GM12892 (cell line): ENCODE results near the gene C6orf52. TPM values are rescaled to one million over a fixed set of nuclear protein-coding genes. Genes with fewer than 3 reads are reported as not detected.
"Not testable (repeated sequence)": the region's sequence is repeated elsewhere in the genome, so short reads cannot be mapped to it uniquely, and the experiment has no call there.

Source experiments
- DNase-seq: peaks from one replicate; pipeline ENCODE4 v3.0.0; 2011; ENCODE audit not compliant: insufficient read length
- FAIRE-seq: peaks from 2 replicates; lab custom pipeline; 2011; peaks lifted over from hg19 to GRCh38; lab: Jason Lieb, UNC
- POLR2A ChIP-seq: IDR thresholded peaks from 2 replicates; pipeline ENCODE4 v1.6.1; 2011; ENCODE audit warnings: low read depth, low read length, control low read depth
- POLR2AphosphoS5 ChIP-seq: IDR thresholded peaks from 2 replicates; pipeline ENCODE4 v1.6.1; 2011; ENCODE audit warnings: low read depth, low read length, control low read depth
- TAF1 ChIP-seq: IDR thresholded peaks from 2 replicates; pipeline ENCODE4 v1.6.1; 2011; ENCODE audit warnings: low read depth, mild to moderate bottlenecking, control low read depth, low read length, borderline replicate concordance
- polyA plus RNA-seq: library from polyadenylated mRNA; unstranded; fragments of >200 nt; gene quantifications from one replicate; pipeline ENCODE4 v1.2.1, GENCODE V29; 2012; ENCODE audit warnings: missing spikeins, inconsistent platforms; ENCODE audit not compliant: missing spikeins

The C6orf52 gene
- polyA plus RNA-seq, result 1.6 TPM

DNA sequence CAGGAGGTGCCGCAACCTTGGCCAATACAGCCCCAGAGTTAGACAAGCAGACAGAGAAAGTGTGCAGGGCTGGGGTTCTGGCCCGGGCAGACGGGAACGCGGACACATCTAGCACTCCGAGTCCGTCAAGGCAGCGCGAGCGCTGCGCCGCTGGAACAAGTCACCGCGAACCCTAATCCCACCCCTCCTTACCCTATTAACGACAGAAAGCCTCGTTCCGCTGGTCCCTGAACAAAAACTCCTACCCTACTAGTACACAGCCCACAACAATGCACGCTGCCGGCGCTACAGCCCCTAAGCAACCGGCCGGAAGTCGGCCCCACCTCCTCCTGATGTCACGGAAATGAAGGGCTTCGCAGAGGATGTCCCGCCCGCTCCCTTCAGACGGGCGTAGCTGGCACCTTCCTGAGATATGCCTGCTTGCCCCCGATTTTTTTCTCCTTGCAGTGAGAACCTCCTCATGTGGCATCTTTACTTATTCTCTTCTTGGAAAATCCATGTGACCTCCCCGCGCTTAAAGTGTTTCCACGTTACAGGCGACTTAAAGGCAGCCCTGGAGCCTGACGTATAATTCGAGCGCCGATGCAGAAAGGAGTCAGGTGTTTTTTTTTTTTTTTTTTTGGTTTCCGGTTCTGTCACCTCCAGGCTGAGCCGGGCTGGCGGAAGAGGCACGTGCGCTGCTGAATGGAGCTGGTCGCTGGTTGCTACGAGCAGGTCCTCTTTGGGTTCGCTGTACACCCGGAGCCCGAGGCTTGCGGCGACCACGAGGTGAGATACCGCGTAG lies at the start of gene C6orf52, which contains the start of gene PAK1IP1:
TSS of gene C6orf52 (minus strand) at position 315 of the 784 bp plus-strand sequence. CDS start 7,066 bp downstream, outside the sequence.
TSS of gene PAK1IP1 (plus strand) at position 671 of the 784 bp plus-strand sequence. CDS start at position 685, 14 bp downstream.
- TF ChIP-seq POLR2AphosphoS5 (peak; percentile 88), TAF1 (peak; percentile 69; the same call in 1 of the 2 replicates), POLR2A (peak; percentile 89)
- peak; percentile 82 for FAIRE-seq
- DNase-seq, result peak; percentile 81

DNA sequence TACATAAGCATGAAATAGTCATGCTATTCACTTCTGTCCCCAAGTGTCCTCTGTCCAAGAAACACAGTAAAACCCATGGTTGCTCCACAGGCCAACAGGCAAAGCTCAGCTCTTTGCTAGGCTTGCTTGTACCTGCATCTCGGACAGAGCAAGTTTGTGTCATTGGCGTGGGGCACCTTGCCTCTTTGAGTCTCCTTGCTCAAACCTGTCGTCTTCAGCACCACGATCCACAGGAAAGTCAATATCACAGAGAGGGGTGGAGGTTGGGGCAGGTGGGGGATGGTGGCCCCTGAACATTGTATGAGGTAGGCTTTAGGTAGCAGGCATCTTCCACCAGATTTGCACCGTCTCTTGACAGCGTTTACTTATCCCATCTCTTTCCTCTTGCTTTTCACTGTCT lies 49.1 kb upstream of the C6orf52 start:
- DNase-seq (no peak), FAIRE-seq (no peak)
- no peak for TF ChIP-seq POLR2AphosphoS5
- TF ChIP-seq POLR2A, result no peak
- no peak for TF ChIP-seq TAF1

DNA sequence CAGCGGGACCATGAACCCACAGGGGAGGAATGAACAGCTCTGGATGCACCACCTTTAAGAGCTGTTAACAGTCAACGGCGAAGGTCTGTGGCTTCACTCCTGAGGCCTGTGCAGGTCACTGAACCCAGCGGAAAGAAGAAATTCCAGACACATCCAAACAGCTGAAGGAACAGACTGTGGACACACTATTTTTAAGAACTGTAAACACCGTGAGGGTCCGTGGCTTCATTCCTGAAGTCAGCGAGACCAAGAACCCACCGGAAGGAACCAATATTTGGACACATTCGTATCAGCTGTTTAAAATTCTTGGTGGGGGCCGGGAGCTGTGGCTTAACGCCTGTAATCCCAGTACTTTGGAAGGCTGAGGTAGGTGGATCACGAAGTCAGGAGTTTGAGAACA lies 47.8 kb upstream of the C6orf52 start:
- no peak for TF ChIP-seq POLR2A
- TF ChIP-seq POLR2AphosphoS5, result no peak
- no peak for TF ChIP-seq TAF1
- DNase-seq (no peak), FAIRE-seq (no peak)

DNA sequence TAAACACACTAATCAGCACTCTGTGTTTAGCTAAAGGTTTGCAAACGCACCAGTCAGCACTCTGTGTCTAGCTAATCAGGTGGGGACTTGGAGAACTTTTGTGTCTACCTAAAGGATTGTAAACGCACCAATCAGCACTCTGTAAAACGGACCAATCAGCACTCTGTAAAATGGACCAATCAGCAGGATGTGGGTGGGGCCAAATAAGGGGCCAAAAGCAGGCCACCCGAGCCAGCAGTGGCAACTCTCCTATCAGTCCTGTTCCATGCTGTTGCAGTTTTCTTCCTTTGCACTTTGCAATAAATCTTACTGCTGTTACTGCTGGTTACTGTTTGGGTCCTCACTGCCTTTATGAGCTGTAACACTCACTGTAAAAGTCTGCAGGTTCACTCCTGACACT lies 47.2 kb upstream of the C6orf52 start:
- DNase-seq, FAIRE-seq: not testable (repeated sequence)

DNA sequence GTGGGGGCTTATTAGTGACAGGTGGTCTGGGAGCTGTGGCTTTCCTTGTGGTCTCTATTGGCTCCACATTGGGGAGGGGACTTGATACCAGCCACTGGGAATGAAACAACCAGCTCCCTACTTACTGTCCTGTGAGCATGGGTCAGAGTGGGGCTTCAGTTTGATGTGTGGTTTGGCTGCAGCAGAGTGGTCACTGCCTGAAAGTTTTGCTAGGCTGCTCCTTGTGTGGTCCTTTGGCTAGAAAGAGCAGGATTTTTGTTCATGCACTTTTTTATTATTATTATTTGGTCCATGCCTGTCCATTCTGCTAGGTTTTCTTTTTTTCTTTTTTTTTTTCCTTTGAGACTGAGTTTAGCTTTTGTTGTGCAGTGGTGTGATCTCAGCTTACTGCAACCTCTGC lies 45.6 kb upstream of the C6orf52 start:
- no peak for FAIRE-seq
- DNase-seq, result no peak
- TF ChIP-seq TAF1 (no peak), POLR2A (no peak), POLR2AphosphoS5 (no peak)

DNA sequence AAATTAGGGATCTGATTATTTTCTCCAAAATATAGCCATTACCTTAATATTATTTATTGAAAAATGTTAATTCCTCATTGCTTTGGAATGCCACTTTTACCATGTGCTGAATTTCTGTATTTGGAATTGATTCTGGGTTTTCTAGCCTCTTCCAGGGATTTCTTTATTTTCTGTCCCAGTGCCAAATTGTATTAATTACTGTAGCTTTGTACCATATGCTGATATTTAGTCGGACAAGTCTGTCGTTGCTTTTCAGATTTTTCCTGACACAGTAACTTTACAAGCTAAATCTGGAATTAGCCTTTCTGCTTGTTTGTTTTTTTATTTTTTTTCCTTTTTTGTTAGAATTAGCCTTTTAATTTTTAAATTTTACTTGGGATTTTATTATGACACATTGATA lies 42.3 kb upstream of the C6orf52 start:
- DNase-seq, result no peak

DNA sequence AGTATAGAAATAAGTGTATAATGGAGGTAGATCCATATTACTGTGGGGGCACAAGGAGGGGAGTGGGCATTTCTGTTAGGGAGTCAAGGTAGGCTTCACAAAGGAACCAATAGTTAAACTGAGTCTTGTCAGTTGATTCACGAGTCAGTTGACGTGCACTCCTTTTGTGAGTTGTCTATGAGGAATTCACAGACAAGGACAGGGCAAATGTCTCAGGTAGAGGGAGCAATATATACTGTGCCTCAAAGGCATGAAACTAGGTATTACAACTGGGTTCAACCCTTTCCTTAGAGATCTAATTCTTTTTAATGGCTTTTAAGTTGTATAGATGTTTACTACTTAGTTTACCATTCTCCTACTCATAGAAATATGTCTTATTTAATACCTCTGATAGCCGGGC lies 39.4 kb upstream of the C6orf52 start:
- TF ChIP-seq POLR2AphosphoS5 (no peak), POLR2A (no peak)
- no peak for FAIRE-seq

More for the DNA sequence above, 42.3 kb upstream of the C6orf52 start:
- FAIRE-seq, result no peak
- TF ChIP-seq TAF1 (no peak), POLR2AphosphoS5 (no peak), POLR2A (no peak)

DNA sequence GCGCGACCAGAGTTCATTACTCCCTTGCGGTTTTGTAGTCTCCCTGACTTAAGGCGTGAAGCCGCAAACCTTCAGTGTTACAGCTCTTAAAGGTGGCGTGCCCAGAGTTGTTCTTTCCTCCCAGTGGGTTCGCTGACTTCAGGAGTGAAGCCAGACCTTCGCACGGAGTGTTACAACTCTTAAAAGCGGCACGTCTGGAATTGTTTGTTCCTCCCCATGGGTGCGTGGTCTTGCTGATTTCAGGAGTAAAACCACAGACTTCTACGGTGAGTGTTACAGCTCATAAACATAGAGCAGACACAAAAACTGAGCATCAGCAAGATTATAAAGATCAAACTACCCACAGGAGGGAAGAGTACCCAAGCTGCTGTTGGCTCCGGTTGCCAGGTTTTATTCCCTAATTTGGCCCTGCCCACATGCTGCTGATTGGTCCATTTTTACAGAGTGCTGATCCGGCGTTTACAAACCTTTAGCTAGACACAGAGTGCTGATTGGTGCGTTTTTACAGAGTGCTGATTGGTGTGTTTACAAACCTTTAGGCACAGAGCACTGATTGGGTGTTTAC lies 38.8 kb upstream of the C6orf52 start:
- no peak for FAIRE-seq

More for the DNA sequence above, 39.4 kb upstream of the C6orf52 start:
- DNase-seq, result no peak

DNA sequence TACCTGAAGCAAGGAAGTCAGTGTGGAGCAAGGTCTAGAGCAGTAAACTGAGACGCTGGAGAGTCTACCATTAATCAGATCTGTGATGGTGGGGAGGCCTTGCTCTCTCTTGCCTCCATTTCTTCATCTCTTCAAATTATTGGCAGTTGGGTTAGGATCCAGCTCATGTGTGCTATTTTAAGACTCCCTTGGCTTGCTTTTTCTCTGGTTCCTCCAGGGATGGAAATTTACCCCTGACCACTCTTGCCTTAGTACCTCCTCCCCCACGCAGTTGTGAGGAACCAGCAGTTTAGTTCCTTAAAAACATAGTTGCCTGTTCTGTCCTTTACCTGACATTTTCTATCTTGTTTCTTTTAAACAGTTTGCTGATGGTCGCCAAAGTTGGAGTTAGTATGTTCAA lies 35.8 kb upstream of the C6orf52 start:
- FAIRE-seq, result no peak
- TF ChIP-seq POLR2AphosphoS5 (no peak), POLR2A (no peak), TAF1 (no peak)
- no peak for DNase-seq

More for the DNA sequence above, 38.8 kb upstream of the C6orf52 start:
- DNase-seq, result no peak
- TF ChIP-seq TAF1 (no peak), POLR2AphosphoS5 (no peak), POLR2A (no peak)

DNA sequence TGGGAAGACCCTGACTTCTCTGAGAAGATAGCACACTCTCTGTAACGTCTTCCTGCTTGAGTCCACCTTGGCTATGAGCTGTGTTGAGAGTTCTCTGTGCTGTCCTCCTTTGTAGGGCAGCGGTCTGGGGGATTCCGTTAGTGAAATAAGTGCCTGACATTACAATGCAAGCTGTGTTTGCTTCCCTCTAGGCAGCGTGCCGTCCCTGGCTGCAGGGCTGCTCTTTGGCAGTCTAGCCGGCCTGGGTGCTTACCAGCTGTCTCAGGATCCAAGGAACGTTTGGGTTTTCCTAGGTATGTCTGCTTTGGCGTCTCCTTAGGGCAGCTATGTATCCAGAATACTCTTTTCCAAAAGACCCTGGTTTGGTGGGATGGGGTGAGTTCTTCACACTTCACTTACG lies 31.3 kb upstream of the C6orf52 start:
- TF ChIP-seq POLR2A (no peak), POLR2AphosphoS5 (no peak), TAF1 (no peak)
- DNase-seq (no peak), FAIRE-seq (no peak)

DNA sequence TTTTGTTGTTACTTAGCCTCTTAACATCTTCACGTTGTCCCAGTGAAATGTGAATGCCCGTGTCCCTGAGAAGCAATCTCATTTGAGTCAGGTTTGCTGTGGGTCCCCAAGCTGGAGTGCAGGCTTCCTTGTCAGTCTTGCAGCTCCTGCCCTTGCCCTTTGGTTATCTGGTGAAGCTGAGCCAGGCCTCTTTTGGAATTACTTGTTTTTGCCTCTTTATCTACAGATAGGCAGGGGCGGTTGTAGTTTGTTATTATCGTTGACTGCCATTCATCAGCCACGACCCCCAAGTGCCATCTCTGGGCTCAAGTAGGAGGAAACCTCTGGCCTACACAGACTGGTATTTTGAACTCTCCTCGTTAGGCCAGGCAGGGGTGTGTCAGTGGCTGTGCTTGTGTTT lies 30.6 kb upstream of the C6orf52 start:
- no peak for DNase-seq
- TF ChIP-seq POLR2AphosphoS5 (no peak), POLR2A (no peak), TAF1 (no peak)
- FAIRE-seq, result no peak

DNA sequence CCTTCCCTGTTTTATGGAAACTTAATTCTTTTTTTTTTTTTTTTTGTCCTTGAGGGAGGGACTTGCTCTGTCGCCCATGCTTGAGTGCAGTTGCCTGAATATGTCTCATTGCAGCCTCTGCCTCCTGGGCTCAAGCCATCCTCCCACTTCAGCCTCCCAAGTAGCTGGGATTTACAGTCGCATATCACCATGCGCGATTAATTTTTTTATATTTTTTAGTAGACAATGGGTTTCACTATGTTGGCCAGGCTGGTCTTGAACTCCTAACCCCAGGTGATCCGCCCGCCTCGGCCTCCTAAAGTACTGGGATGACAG lies 29.1 kb upstream of the C6orf52 start:
- TF ChIP-seq POLR2AphosphoS5, result no peak
- TF ChIP-seq TAF1, result no peak
- no peak for TF ChIP-seq POLR2A
- DNase-seq (no peak), FAIRE-seq (no peak)
